ENCODE results near the gene GRID1.

GRCh38 chr10:85915245-85915846, 451.2 kb downstream of the GRID1 start:
- TF ChIP-seq POLR2A (IDR thresholded peaks at IDR 0.05; ENCODE audit: low read length) = no peak
- no peak for TF ChIP-seq GATA1 (IDR thresholded peaks at IDR 0.05; ENCODE audit: low read depth, low read length)

Data from erythroblast (primary cell).